Large intestine (tissue), 3 donors: ENCODE data around the gene HEG1. TPM values are rescaled to one million over a fixed set of nuclear protein-coding genes. Genes with fewer than 3 reads are reported as not detected.
"Not testable (repeated sequence)": the region's sequence is repeated elsewhere in the genome, so short reads cannot be mapped to it uniquely, and the experiment has no call there.

Source experiments
- DNase-seq, 2 donors: peaks; one replicate each; pipeline versions ENCODE4 v3.0.0 to v3.0.0-alpha.2; 2013
- H3K27ac ChIP-seq: one replicate; pipeline ENCODE4 v1.5.1; 2013; ENCODE audit warnings: low read length
- H3K27me3 ChIP-seq: 2 replicates; pipeline ENCODE4 v1.6.1; 2013; ENCODE audit warnings: low read length; ENCODE audit not compliant: control insufficient read depth, insufficient read depth
- H3K36me3 ChIP-seq: 2 replicates; pipeline ENCODE4 v1.6.1; 2013; ENCODE audit warnings: low read length; ENCODE audit not compliant: control insufficient read depth, insufficient read depth
- H3K4me1 ChIP-seq: one replicate; pipeline ENCODE4 v1.6.1; 2013; ENCODE audit warnings: low read length; ENCODE audit not compliant: control insufficient read depth, insufficient read depth
- H3K4me3 ChIP-seq: one replicate; pipeline ENCODE4 v1.5.1; 2013; ENCODE audit warnings: low read length
- H3K9me3 ChIP-seq: one replicate; pipeline ENCODE4 v1.6.1; 2013; ENCODE audit warnings: mild to moderate bottlenecking, low read depth, low read length, moderate library complexity; ENCODE audit not compliant: control insufficient read depth
- WGBS: methylation state at CpG from one replicate; pipeline ENCODE4 v1.1.5; 2013; ENCODE audit warnings: low lambda C conversion rate; ENCODE audit not compliant: insufficient coverage; 5-methylcytosine and 5-hydroxymethylcytosine counted together
- polyA plus RNA-seq: library from polyadenylated mRNA; unstranded; fragments of 120-200 nt; gene quantifications from one replicate; pipeline ENCODE4 v1.2.1, GENCODE V29; 2013

The HEG1 gene
- polyA plus RNA-seq, 1 donor, result 15.0 TPM

DNA sequence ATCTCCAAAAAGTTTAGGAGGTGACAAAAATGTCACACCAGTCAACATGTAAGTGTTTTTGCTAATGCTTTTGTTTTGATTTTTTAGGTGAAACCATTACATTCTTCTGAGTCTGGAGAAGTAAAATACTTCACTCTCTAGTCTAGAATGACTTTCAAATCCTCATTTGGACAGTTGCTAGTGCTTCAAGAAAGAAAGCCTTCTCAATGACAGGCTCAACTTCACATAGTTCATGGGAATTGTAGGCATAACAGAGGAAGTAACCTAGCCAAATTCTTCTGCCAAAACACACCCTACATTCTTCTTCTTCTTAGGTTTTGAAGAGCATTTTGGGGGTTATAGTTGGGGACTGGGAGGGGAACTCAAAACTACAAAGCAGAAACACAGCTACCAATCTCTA is 29.4 kb upstream of the HEG1 start:
- DNase-seq, result no peak
- H3K27ac ChIP-seq, result no peak overlapping the region
- H3K4me1 ChIP-seq, result no peaks in the 10 kb centered on the region

GRCh38 chr3:125083776-125084175 is 28.0 kb upstream of the HEG1 start:
- peaks cover 17% of the 10 kb centered on the region for H3K36me3 ChIP-seq
- no CpG with 5 or more reads among the region's 10 CpGs for WGBS
- no peak overlapping the region for H3K27ac ChIP-seq
- no peaks in the 10 kb centered on the region for H3K9me3 ChIP-seq
- no peak overlapping the region for H3K4me3 ChIP-seq
- no peaks in the 10 kb centered on the region for H3K27me3 ChIP-seq
- DNase-seq, result no peak
- H3K4me1 ChIP-seq, result no peaks in the 10 kb centered on the region

More for the DNA sequence above, 29.4 kb upstream of the HEG1 start:
- no peaks in the 10 kb centered on the region for H3K27me3 ChIP-seq
- peaks cover 15% of the 10 kb centered on the region for H3K36me3 ChIP-seq
- H3K4me3 ChIP-seq, result no peak overlapping the region
- no peaks in the 10 kb centered on the region for H3K9me3 ChIP-seq

GRCh38 chr3:125082339-125082738 is 26.5 kb upstream of the HEG1 start:
- DNase-seq, H3K9me3 ChIP-seq, H3K4me1 ChIP-seq, H3K27me3 ChIP-seq, H3K27ac ChIP-seq, H3K4me3 ChIP-seq: not testable (repeated sequence)
- peaks cover 16% of the 10 kb centered on the region for H3K36me3 ChIP-seq
- WGBS, result no CpG with 5 or more reads among the region's 4 CpGs

DNA sequence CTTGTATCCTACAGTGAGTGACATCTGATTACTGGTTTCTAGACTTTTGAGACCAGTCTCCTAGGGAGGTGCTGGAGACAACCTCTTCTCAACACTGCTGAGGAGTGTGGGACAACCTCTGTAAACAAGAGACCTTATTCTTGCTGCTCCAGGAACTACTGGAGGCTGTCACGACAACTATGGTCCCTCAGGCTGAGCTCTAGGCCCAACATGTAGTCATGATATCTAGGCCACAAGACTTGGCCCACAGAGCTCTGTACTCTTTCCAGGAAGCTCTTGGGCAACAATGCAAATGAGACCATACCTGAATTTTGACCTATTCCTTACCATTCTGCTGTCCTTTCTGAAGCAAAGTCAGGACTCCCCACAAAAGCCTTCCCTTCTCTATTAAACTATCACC is 24.3 kb upstream of the HEG1 start:
- H3K4me1 ChIP-seq, result no peaks in the 10 kb centered on the region
- no peaks in the 10 kb centered on the region for H3K9me3 ChIP-seq
- no CpG with 5 or more reads among the region's 1 CpG for WGBS
- H3K27me3 ChIP-seq, result no peaks in the 10 kb centered on the region
- no peak for DNase-seq
- peaks cover 18% of the 10 kb centered on the region for H3K36me3 ChIP-seq
- no peak overlapping the region for H3K27ac ChIP-seq
- H3K4me3 ChIP-seq, result no peak overlapping the region

DNA sequence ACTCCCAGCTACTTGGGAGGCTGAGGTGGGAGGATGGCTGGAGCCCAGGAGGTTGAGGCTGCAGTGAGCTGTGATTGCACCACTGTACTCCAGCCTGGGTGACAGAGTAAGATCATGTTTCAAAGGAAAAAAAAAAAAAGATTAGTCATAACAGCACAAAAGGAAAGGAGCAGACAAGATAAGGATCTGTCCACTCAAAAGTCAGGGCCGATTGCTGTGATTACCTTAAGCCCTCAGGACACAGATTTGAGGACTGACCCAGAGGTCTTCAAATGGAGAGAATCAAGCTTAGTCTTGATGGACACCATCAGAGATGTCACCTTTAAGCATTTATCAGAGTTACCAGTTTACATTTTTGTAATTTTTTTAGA is 23.9 kb upstream of the HEG1 start:
- no peak overlapping the region for H3K4me3 ChIP-seq
- no peak overlapping the region for H3K27ac ChIP-seq
- no peak for DNase-seq
- no peaks in the 10 kb centered on the region for H3K4me1 ChIP-seq
- no CpG with 5 or more reads among the region's 1 CpG for WGBS
- no peaks in the 10 kb centered on the region for H3K27me3 ChIP-seq
- peaks cover 18% of the 10 kb centered on the region for H3K36me3 ChIP-seq
- no peaks in the 10 kb centered on the region for H3K9me3 ChIP-seq

GRCh38 chr3:125078951-125079674 is 23.3 kb upstream of the HEG1 start:
- peaks cover 18% of the 10 kb centered on the region for H3K36me3 ChIP-seq
- DNase-seq, result no peak
- H3K27me3 ChIP-seq, result no peaks in the 10 kb centered on the region
- no CpG with 5 or more reads among the region's 6 CpGs for WGBS
- H3K9me3 ChIP-seq, result no peaks in the 10 kb centered on the region
- no peaks in the 10 kb centered on the region for H3K4me1 ChIP-seq
- no peak overlapping the region for H3K4me3 ChIP-seq
- H3K27ac ChIP-seq, result no peak overlapping the region

DNA sequence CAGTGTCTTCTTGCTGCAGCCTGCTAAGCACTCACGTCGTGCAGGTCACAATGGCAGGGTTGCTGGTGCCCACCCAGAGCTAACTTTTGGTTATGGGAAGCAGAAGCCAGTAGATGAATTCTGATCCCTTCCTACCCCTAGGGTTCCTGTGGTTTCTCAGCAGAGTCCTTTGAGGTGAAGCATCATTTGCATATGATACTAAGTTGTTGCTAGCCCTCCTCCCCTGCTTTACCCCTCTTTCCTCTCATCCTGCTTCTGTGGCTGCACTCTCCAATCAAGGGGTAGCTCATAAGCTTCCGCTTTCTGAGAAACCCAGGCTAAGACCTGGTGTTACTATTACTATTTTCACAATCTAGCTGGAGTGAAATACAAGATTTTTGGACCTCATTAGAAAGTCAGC is 22.1 kb upstream of the HEG1 start:
- no peak overlapping the region for H3K27ac ChIP-seq
- no peak for DNase-seq
- no peaks in the 10 kb centered on the region for H3K27me3 ChIP-seq
- H3K4me1 ChIP-seq, result no peaks in the 10 kb centered on the region
- no peaks in the 10 kb centered on the region for H3K9me3 ChIP-seq
- no peak overlapping the region for H3K4me3 ChIP-seq
- no CpG with 5 or more reads among the region's 3 CpGs for WGBS
- peaks cover 15% of the 10 kb centered on the region for H3K36me3 ChIP-seq

DNA sequence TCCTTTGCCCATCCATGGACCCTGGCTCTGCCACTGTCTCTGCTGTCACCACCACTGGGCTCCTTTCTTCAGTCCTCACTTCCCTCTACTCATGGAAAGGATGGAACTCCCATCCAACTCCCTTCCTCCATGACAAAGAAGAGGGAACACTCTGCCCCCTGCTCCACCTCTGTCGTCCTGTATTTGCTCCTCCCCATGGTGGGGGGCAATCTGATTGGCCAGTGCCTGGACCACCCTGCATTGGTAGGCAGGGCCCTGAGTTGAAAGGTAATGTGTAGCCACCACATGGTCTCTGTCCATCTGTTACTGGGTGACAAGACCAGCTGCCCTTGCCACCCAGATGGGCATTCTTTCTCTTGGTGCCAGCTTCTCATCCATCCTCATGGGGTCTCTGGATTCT is 20.7 kb upstream of the HEG1 start:
- Histone ChIP-seq H3K27ac (no peak overlapping the region), H3K27me3 (no peaks in the 10 kb centered on the region), H3K36me3 (peaks cover 15% of the 10 kb centered on the region), H3K9me3 (no peaks in the 10 kb centered on the region), H3K4me3 (no peak overlapping the region), H3K4me1 (no peaks in the 10 kb centered on the region)
- no peak for DNase-seq
- no CpG with 5 or more reads among the region's 1 CpG for WGBS

- Histone ChIP-seq H3K4me3 (no peak overlapping the region), H3K27me3 (no peaks in the 10 kb centered on the region), H3K4me1 (no peaks in the 10 kb centered on the region), H3K27ac (no peak overlapping the region), H3K9me3 (no peaks in the 10 kb centered on the region), H3K36me3 (peaks cover 13% of the 10 kb centered on the region)
- DNase-seq, result no peak
- no CpG with 5 or more reads among the region's 3 CpGs for WGBS
Measured at GRCh38 chr3:125075738-125076137, 19.9 kb upstream of the HEG1 start.

GRCh38 chr3:125073390-125073905 is 17.7 kb upstream of the HEG1 start:
- no CpG with 5 or more reads among the region's 7 CpGs for WGBS

GRCh38 chr3:125072749-125073389 is 17.1 kb upstream of the HEG1 start:
- H3K27me3 ChIP-seq, result no peaks in the 10 kb centered on the region
- DNase-seq, result no peak
- WGBS, result no CpG with 5 or more reads among the region's 4 CpGs
- no peak overlapping the region for H3K4me3 ChIP-seq
- H3K27ac ChIP-seq, result no peak overlapping the region
- peaks cover 5% of the 10 kb centered on the region for H3K36me3 ChIP-seq
- no peaks in the 10 kb centered on the region for H3K4me1 ChIP-seq
- H3K9me3 ChIP-seq, result no peaks in the 10 kb centered on the region

More at GRCh38 chr3:125073390-125073905, 17.7 kb upstream of the HEG1 start:
- Histone ChIP-seq H3K4me3 (no peak overlapping the region), H3K27ac (no peak overlapping the region), H3K4me1 (no peaks in the 10 kb centered on the region), H3K9me3 (no peaks in the 10 kb centered on the region), H3K36me3 (peaks cover 5% of the 10 kb centered on the region), H3K27me3 (no peaks in the 10 kb centered on the region)
- no peak for DNase-seq
